HG02642 (cell line): ENCODE results near the gene MYO19.
"Not testable (repeated sequence)": the region's sequence is repeated elsewhere in the genome, so short reads cannot be mapped to it uniquely, and the experiment has no call there.

Experiments used
- ATAC-seq: cut with Tn5 transposase; IDR thresholded peaks from one replicate; pipeline ENCODE4 v1.9.1; 2021; ENCODE audit warnings: mild to moderate bottlenecking; ENCODE audit not compliant: unreplicated experiment, poor library complexity

Gene MYO19

DNA sequence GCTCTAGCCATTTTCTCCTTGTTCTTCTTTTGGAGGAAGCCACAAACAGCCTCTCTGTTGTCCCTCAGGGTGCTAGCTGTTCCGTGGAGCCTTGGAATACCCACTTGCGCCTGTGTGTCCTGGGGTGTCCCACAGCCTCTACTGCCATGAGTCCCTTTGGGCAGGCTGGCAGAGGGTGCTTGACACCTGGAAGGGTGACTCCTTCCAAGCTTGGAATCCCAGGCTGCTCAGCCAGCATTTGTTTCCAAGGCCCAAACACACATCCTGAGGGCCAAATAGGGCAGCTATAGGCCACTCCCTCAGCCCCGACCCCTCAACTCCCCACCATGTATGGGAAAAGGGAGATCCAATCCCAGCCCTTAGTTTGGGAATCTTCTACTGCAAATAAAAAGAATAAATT is 33.3 kb downstream of the MYO19 start:
- ATAC-seq, result no peak

DNA sequence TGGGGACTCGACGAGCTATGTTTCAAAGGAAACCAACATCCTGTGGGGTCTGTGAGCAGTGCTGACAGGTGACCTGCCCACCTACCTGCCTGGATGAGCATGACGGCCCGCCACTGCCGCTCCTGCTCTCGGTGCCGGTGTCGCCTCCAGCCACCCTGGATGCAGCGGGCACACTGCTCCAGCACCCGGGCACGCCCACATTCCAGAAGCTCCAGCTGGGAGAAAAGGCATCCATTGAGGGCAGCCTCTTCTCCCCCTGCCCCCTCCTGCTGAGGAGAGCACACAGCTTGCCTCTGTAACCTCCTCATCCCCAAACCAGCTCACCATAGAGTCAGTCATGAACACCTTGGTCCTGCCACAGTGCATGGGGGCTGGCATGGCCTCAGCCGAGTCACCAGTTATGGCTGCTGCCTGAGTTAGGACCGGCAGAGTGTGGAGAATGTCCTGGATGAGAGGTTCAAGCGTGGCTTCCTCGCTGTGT is 33.9 kb downstream of the MYO19 start:
- ATAC-seq, result no peak

GRCh38 chr17:36498560-36499300 is 35.9 kb downstream of the MYO19 start:
- ATAC-seq, result no peak

GRCh38 chr17:36498155-36498554 is 36.5 kb downstream of the MYO19 start:
- no peak for ATAC-seq

DNA sequence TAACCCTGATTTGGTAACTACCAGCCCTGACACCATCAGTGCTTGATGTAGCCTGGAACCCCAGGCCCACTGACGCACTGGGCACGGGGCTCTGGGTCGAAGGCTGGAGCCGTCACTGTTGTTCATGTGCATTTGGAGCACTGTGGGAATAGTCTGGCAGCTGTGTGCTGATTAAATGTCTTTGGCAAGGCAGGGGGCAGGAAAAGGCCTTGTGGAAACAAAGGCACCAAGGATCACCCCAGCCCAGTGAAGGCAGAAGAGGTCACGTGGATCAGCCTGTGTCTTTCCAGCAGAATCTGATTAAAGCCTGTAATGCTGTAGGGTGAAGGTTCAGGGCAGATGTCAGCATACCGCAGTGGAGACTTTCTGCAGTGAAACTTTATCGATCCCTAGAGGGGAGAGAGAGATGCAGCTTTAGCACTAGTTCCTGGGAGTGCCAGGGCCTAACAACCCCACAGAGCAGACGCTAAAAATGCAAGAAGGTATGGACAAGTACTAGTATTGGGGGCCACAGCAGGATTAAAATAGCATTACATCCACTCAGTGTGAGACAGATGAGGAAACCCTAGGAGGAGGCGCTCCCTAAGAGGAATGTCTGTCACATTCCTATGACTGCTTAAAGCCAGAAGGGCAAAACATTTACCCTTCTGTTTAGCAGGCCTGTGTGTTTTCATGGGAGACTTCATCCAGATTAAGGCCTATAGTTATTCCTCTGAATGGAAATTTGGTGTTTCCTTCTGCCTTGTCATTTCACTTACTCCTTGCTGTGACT is 38.5 kb downstream of the MYO19 start:
- ATAC-seq, result no peak

DNA sequence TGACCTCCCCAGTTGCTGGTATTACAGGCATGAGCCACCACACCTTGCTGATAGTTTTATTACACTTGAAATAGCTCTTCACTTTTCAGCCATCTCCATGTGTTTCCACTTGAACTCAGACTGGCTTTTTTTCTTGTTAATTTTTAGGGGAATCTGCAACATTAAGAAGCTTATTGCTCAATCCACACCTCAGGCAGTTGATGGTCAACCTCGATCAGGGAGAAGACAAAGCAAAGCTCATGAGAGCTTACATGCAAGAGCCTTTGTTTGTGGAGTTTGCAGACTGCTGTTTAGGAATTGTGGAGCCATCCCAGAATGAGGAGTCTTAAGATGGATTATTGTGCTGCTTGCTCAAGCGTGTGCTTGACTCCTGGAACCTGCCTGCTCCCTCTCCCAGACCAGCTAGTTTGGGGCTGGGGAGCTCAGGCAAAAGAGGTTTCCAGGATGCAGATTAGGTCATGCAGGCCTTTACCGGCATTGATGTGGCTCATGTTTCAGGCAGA is 39.5 kb downstream of the MYO19 start:
- ATAC-seq, result no peak

DNA sequence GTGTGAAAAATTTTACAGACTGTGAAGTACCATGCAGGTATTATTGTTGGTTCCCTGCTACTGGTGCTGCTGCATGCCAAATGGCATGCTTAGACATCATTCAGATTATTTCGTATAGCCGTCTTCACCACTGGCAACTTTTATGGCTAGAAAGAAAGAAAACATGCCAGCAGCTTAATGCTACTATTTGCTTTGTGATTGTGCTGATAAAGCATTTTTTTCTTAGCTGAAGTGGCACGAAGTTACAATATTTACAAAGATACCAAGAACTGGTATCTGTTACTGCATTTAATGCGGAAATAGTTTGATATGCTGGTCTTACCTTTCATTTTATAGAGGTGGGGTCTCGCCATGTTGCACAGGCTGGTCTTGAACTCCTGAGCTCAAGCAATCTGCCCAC is 40.0 kb downstream of the MYO19 start:
- no peak for ATAC-seq

DNA sequence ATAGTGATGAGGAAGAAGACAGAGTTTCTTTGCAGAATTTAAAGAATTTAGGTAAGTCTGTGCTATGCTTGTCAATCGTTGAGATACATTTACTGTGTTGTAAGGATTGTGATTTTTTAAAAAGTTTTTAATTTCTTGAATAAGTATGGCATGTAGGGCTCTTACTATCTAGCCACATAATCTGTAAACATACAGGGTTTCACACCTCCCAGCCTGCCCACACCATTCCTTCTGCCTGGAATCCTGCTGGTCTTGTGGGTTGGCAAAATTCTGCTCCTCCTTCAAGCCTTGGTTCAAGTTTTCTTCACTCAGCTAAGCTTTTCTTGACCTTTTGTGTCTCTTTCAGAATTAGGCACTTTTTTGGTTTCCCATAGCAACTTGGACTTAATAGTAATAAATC is 40.7 kb downstream of the MYO19 start:
- no peak for ATAC-seq

GRCh38 chr17:36486204-36487194 is 48.2 kb downstream of the MYO19 start, which contains the start of gene ZNHIT3:
ZNHIT3 (plus strand) TSS chr17:36486681; CDS start chr17:36486700, 19 bp downstream.
- peak; percentile 93 for ATAC-seq

DNA sequence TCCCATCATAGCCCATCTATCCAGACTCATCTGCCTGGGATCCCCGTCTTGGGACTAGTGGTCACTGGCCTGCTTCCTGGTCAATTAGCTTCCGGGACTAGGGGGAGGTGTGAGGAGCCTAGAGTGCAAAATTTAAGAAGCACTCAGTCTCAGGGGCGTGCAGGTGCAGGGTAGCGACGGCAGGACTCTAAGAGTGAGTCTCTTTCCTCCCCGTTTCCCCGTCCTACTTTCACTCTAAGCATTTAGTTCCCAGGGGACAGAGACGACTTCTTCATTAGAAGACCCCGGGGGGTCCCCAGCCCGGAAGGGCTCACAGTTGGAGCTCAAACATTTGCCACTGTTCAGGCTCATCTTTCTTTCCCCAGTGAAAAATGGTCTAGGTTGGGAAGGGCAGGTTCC is 48.9 kb downstream of the MYO19 start:
- peak; percentile 11 for ATAC-seq

GRCh38 chr17:36485027-36485426 is 49.6 kb downstream of the MYO19 start:
- ATAC-seq, result no peak

DNA sequence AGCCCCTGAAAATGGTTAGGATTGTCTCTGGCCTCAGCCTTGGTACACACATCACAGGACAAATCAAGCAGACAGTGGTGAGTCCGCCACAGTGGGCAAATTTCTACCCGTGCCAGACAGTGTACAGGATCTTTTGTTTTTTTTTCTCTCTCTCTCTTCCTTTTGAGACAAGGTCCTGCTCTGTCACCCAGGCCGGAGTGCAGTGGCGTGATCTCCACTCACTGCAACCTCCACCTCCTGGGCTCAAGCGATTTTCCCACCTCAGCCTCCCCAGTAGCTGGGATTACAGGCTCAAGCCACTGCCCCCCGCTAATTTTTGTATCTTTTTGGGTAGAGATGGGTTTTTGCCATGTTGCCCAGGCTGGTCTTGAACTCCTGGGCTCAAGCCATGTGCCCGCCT is 50.6 kb downstream of the MYO19 start:
- ATAC-seq, result not testable (repeated sequence)

DNA sequence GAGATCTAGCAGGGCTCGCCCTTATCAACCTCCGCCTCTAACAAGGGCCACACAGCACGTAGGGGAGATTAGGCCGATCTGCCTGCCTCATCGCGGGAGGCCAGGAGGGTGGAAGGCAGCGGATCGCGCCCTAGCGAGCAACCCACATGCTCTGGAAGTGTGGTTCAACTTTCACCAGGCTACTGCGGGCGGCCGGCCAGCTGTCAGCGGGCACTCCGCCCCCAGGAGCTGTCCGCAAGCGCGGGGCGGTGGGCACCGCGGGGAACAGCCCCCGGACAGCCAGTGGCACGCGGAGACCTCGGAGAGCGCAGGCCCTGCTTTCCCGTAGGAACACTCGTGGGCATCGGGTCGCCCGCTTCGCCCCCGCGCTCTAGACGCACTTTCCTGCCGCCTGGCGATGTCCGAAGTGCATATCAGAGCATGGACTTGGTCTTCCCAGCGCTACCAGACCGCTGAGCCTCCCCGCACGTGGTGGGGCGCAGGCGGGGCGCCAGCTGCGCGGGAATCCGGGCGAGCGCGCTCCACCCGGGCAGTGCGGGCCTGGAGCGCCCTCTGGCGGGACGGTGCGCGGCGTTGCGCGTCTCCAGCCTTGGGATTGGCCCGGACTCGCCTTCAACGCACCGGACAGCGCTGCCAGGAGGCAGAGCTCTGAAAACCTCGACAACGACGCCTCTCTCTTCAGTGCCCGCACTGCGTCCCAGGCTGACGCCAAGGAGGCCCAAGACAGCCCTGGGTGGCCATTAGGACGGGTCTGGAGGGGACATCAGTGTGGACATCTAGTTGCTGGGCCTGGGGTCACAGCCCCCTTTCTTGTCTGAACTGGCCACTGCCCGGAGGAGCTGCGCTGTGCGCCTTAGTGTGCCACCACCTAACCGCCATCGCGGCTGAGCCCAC is 51.8 kb downstream of the MYO19 start:
- peak; percentile 39 for ATAC-seq

- ATAC-seq, result no peak
These were observed 52.8 kb downstream of the MYO19 start for GRCh38 chr17:36481829-36482228.

DNA sequence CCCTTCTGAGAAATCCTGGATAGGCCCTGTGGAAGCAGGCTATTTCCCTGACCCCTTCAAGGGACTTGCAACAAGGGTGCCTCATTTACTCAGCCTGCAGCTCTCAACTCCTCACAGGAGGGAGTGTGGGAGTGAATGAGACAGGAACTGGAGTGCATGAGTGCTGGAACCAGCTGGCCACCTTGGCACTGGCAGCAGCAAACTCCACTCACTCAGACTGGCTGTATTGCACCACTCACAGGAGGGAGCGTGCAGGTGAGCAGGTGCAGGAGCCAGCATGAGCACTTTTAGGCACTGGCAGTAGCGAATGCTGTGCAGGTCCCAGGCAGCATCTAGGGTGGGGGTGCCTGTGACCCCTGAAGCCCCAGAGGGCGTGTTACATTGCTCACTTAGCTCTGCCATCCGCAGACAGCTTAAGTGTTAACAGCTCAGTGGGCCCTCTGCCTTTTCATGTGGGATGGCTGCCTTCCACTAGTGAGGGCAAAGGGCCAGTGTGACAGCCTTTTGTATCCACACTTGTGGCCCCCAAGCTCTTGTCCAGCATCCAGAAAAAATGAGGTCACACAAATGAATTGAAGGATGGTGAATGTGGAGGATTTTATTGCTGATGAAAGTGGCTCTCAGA is 59.2 kb downstream of the MYO19 start:
- ATAC-seq, result no peak

GRCh38 chr17:36474571-36474970 is 60.1 kb downstream of the MYO19 start:
- ATAC-seq, result no peak

GRCh38 chr17:36470499-36470898 is 64.2 kb downstream of the MYO19 start:
- ATAC-seq, result no peak

DNA sequence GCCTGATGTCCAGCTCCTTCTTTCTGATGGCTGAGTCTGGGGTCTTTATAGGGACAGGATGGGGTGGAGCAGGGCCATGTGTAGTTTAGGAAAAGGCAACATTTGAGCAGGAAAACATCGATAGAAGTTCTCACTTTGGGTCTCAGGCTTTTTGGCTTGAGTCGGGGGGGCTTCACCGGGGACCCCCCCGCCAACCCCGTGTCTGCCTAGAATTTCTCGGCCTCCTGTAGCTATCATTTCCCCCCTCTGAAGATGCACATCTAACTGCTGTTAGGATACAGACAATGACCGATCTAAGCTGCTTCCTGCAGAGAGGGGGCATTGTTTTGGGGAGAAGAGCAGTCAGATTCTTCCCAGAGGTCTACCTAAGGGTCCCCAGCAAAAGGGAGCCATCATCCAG is 64.9 kb downstream of the MYO19 start:
- no peak for ATAC-seq
